Kidney epithelial cell (primary cell): ENCODE data around the gene EXOC6B. TPM values are rescaled to one million over a fixed set of nuclear protein-coding genes. Genes with fewer than 3 reads are reported as not detected.

ENCODE experiments used
- DNase-seq: peaks from one replicate; pipeline ENCODE4 v3.0.0-alpha.2; 2010; ENCODE audit warnings: low read depth
- H3K27me3 ChIP-seq: 2 replicates; pipeline ENCODE4 v1.6.0; 2011; ENCODE audit warnings: low read length; ENCODE audit not compliant: control insufficient read depth, insufficient read depth
- H3K36me3 ChIP-seq: 2 replicates; pipeline ENCODE4 v1.5.1; 2011; ENCODE audit warnings: low read length; ENCODE audit not compliant: control insufficient read depth, insufficient read depth
- H3K4me3 ChIP-seq: 2 replicates; pipeline ENCODE4 v1.5.1; 2011; ENCODE audit warnings: low read depth, mild to moderate bottlenecking, control low read depth, low read length
- CTCF ChIP-seq: IDR thresholded peaks from 2 replicates; pipeline ENCODE4 v1.5.1; 2011; ENCODE audit warnings: mild to moderate bottlenecking, moderate library complexity, low read length, control low read depth, inconsistent platforms; ENCODE audit not compliant: insufficient read depth, poor library complexity, severe bottlenecking
- total RNA-seq: library from RNA; depleted of rRNA; stranded (reverse); fragments of >200 nt; gene quantifications from 2 replicates; pipeline ENCODE4 v1.2.3, GENCODE V29; 2015

The EXOC6B gene
- total RNA-seq, 1 donor from 2014 or later, result 21.8 TPM

- DNase-seq, result peak; percentile 35
- Histone ChIP-seq H3K27me3 (peaks cover 26% of the 10 kb centered on the region), H3K4me3 (no peak overlapping the region), H3K36me3 (no peaks in the 10 kb centered on the region)
- TF ChIP-seq CTCF, result no peak
Measured at GRCh38 chr2:72138921-72139381, 686.9 kb downstream of the EXOC6B start.

DNA sequence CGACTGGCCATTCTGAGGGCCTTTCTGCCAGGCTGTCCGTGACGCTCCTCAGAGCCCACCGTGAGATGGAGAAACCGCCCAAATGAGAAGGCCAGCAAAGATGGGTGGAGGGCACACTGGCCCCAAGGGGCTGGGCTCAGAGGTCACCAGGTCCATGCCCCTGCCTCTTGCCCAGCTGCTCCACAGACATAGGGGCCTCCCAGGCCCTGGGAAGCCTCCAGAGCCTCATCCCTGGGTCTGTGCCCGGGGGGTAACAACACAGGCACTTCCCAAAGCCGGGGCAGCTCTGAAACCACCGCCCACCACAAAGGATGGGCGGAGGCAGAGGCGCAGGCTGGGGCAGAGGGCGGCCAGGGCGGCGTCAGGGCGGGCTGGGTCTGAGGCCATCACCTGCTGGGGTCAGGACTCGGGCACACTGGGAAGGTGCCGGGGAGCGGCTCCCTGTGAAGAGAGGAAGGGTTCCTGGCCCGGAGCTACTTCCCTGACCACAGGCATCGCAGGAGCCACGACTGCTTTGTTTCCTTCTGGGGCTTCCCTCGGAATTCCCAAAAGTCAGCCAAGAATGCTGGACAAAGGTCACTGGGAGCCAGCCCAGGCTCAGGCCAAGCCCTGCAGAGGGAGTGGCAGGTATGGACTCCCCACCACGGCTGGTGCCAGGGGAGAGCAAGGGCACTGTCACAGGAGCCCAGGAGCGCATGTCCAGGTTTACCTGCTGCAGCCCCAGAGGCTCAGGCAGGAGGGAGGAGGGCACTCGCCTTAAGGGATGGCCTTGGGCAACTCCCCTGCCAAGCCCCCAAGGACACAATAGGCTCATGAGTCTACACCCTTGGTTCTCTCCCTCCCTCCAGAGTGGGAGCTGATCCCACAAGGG is 687.6 kb downstream of the EXOC6B start:
- Histone ChIP-seq H3K4me3 (no peak overlapping the region), H3K27me3 (peaks cover 19% of the 10 kb centered on the region), H3K36me3 (no peaks in the 10 kb centered on the region)
- TF ChIP-seq CTCF, result no peak
- no peak for DNase-seq

- H3K4me3 ChIP-seq, result no peak overlapping the region
- H3K36me3 ChIP-seq, result no peaks in the 10 kb centered on the region
- no peak for DNase-seq
- H3K27me3 ChIP-seq, result peaks cover 13% of the 10 kb centered on the region
- peak; percentile 99 for TF ChIP-seq CTCF
Measured at GRCh38 chr2:72137498-72138010, 688.3 kb downstream of the EXOC6B start.

- no peak for DNase-seq
- Histone ChIP-seq H3K36me3 (no peaks in the 10 kb centered on the region), H3K4me3 (no peak overlapping the region), H3K27me3 (peaks cover 13% of the 10 kb centered on the region)
- no peak for TF ChIP-seq CTCF
Measured at GRCh38 chr2:72136933-72137497, 688.8 kb downstream of the EXOC6B start.

DNA sequence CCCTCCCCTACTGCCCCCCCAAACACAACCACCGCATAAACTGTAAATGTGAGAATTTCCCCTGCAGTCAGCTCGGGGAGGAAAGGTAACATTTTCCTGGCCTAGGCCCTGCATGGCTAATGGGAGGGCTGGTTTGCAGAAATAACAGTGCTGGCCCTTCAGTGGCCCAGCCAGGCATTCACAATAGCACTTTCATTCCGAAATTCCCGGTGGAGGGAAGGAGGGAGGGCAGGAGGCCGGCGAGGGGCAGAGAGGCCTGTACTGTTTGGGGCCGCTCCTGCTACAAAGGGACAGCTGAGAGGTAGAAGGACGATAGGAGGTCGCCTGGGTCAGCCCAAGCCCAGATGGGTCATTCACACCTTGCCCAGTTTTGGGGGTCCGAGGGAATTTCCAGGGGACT is 689.5 kb downstream of the EXOC6B start:
- TF ChIP-seq CTCF, result no peak
- H3K27me3 ChIP-seq, result peaks cover 17% of the 10 kb centered on the region
- H3K36me3 ChIP-seq, result no peaks in the 10 kb centered on the region
- no peak for DNase-seq
- H3K4me3 ChIP-seq, result no peak overlapping the region
